IPS-18c (cell line): ENCODE results near the gene UCK1.
A peak's percentile ranks its signal among the peaks of the same experiment; 100 is the strongest.

Experiments
- H3K4me3 ChIP-seq: 2 replicates; pipeline ENCODE4 v1.7.0; 2013; ENCODE audit warnings: low read depth, mild to moderate bottlenecking, low read length, moderate library complexity; ENCODE audit not compliant: insufficient read depth
- H3K9me3 ChIP-seq: one replicate; pipeline ENCODE4 v1.6.1; 2013; ENCODE audit warnings: mild to moderate bottlenecking, low read length, moderate library complexity; ENCODE audit not compliant: control insufficient read depth, insufficient read depth

UCK1 gene

GRCh38 chr9:131529597-131530545, 1.2 kb downstream of the UCK1 start:
- H3K9me3 ChIP-seq = no peaks in the 10 kb centered on the region

GRCh38 chr9:131528886-131529505, 2.1 kb downstream of the UCK1 start:
- Histone ChIP-seq H3K9me3 (no peaks in the 10 kb centered on the region), H3K4me3 (no peak overlapping the region)

More at GRCh38 chr9:131529597-131530545, 1.2 kb downstream of the UCK1 start:
- H3K4me3 ChIP-seq = peak overlapping the region; percentile 81

GRCh38 chr9:131528186-131528585, 2.9 kb downstream of the UCK1 start:
- no peaks in the 10 kb centered on the region for H3K9me3 ChIP-seq
- no peak overlapping the region for H3K4me3 ChIP-seq

GRCh38 chr9:131525643-131526565, 5.2 kb downstream of the UCK1 start:
- Histone ChIP-seq H3K4me3 (no peak overlapping the region), H3K9me3 (no peaks in the 10 kb centered on the region)

GRCh38 chr9:131524665-131525315, 6.3 kb downstream of the UCK1 start:
- H3K9me3 ChIP-seq = no peaks in the 10 kb centered on the region
- no peak overlapping the region for H3K4me3 ChIP-seq

- H3K4me3 ChIP-seq = no peak overlapping the region
- H3K9me3 ChIP-seq = no peaks in the 10 kb centered on the region
Observed at GRCh38 chr9:131523451-131524435, 7.3 kb downstream of the UCK1 start.

- Histone ChIP-seq H3K4me3 (no peak overlapping the region), H3K9me3 (no peaks in the 10 kb centered on the region)
Observed at GRCh38 chr9:131523086-131523388, 8.0 kb downstream of the UCK1 start.

- Histone ChIP-seq H3K9me3 (no peaks in the 10 kb centered on the region), H3K4me3 (no peak overlapping the region)
Observed at GRCh38 chr9:131522257-131523085, 8.6 kb downstream of the UCK1 start.

- Histone ChIP-seq H3K4me3 (no peak overlapping the region), H3K9me3 (no peaks in the 10 kb centered on the region)
Observed at GRCh38 chr9:131521822-131522221, 9.2 kb downstream of the UCK1 start.

GRCh38 chr9:131521203-131521602, 9.9 kb downstream of the UCK1 start:
- Histone ChIP-seq H3K9me3 (no peaks in the 10 kb centered on the region), H3K4me3 (no peak overlapping the region)

GRCh38 chr9:131520503-131520902, 10.6 kb downstream of the UCK1 start:
- no peaks in the 10 kb centered on the region for H3K9me3 ChIP-seq
- H3K4me3 ChIP-seq = no peak overlapping the region

GRCh38 chr9:131518553-131518952, 12.5 kb downstream of the UCK1 start:
- Histone ChIP-seq H3K4me3 (no peak overlapping the region), H3K9me3 (no peaks in the 10 kb centered on the region)

- no peak overlapping the region for H3K4me3 ChIP-seq
- H3K9me3 ChIP-seq = no peaks in the 10 kb centered on the region
Observed at GRCh38 chr9:131517761-131518190, 13.3 kb downstream of the UCK1 start.

- no peak overlapping the region for H3K4me3 ChIP-seq
- H3K9me3 ChIP-seq = no peaks in the 10 kb centered on the region
Observed at GRCh38 chr9:131516930-131517329, 14.1 kb downstream of the UCK1 start.

GRCh38 chr9:131516100-131516499, 15.0 kb downstream of the UCK1 start:
- no peaks in the 10 kb centered on the region for H3K9me3 ChIP-seq
- H3K4me3 ChIP-seq = no peak overlapping the region
